Heart left ventricle (tissue), 13 donors: ENCODE results near the gene MUC2.

Experiments used
- POLR2A ChIP-seq, 2 donors: fragments of 450-650 bp; IDR thresholded peaks; one replicate each; pipeline ENCODE4 v1.6.1; 2017; ENCODE audit warnings: antibody characterized with exemption in 2 of 2, mild to moderate bottlenecking in 2 of 2, moderate library complexity in 2 of 2
- TF ChIP-seq, protein P1 (sequence below), 12 donors: fragments of 200-600 bp; sonication (generic) in 4 of 12; IDR thresholded peaks; one replicate each; pipeline versions ENCODE4 v1.5.0 to v1.8.0; 2018 to 2022; ENCODE audit warnings: antibody characterized with exemption in 12 of 12, mild to moderate bottlenecking in 5 of 12
- donor health status: ischemic (EF 13 %, LVEDD 7.1; RV severe dilation, severe dysfunction).
- donor health status: DM: no; HTN: yes; CAD: no.
- donor health status: DM: no; HTN: no; CAD: no.
- donor health status: ischemic (EF 25% LVEDD 6.9; RV normal size, moderate dysfunction).
- donor health status: ischemic (EF 25% LVEDD 5.7; RV mildly dilated, moderate dysfunction).
- donor health status: ischemic (EF 35%, LVEDD 5.7; RV mildly dilated, moderate dysfunction).
- donor health status: nonischemic (EF 11% LVEDD 7.7; RV severe dilation, severe dysfunction).
- donor health status: DM: yes; HTN: yes; CAD: no.
- donor health status: PGD.
- donor health status: ischemic (EF 29% LVEDD 5.4; RV normal size, mild dysfunction).
- donor health status: nonischemic (EF 23%, LVEDD 6.1; RV moderate dilation, normal function).

DNA sequence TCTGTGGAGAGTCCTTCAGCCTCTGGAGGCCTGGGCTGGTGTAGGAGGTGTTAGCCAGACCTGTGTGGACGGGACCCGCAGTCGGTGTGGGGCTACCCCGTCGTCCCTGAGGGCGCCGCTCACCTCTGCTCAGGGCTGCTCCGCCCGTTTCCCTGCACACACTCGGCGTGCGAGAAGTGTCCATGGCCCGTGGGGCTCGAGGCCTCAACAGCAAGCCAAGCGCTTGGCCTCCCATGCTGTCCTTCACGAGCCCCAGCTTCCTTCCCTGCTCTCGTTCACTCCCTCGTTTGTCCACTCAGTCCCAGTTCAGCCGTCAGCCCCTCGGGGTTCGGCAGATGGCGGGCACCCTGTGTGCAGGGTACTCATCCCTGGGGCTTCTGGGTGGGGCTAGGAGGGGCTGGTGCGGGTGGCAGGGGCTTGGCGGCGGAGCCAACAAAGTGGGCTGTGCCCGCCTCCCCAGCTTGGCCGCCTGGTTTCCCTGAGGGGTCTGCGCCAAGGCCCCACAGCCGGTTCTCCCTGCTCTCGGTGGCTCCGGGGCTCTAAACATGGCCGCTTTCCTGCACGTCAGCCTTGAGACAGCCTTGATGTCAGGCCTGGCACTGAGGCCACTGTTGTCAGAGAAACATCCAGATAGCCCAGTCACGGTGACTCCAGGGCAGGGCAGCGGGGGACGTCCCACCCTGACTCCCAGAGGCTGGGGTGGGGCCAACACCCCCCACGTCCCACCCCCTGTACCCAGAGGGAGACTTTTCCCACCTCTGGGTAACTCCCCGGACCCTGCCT is 41.5 kb upstream of the MUC2 start:
- TF ChIP-seq, protein P1, sequence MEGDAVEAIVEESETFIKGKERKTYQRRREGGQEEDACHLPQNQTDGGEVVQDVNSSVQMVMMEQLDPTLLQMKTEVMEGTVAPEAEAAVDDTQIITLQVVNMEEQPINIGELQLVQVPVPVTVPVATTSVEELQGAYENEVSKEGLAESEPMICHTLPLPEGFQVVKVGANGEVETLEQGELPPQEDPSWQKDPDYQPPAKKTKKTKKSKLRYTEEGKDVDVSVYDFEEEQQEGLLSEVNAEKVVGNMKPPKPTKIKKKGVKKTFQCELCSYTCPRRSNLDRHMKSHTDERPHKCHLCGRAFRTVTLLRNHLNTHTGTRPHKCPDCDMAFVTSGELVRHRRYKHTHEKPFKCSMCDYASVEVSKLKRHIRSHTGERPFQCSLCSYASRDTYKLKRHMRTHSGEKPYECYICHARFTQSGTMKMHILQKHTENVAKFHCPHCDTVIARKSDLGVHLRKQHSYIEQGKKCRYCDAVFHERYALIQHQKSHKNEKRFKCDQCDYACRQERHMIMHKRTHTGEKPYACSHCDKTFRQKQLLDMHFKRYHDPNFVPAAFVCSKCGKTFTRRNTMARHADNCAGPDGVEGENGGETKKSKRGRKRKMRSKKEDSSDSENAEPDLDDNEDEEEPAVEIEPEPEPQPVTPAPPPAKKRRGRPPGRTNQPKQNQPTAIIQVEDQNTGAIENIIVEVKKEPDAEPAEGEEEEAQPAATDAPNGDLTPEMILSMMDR (IDR thresholded peaks at IDR 0.05), result no peak
- TF ChIP-seq POLR2A (IDR thresholded peaks at IDR 0.05), result no peak
